Fibroblast of gingiva (primary cell): ENCODE data around the gene ZYX.

Experiments used
- DNase-seq: peaks from one replicate; pipeline ENCODE4 v3.0.0-alpha.2; 2011; ENCODE audit warnings: low read depth

ZYX gene

DNA sequence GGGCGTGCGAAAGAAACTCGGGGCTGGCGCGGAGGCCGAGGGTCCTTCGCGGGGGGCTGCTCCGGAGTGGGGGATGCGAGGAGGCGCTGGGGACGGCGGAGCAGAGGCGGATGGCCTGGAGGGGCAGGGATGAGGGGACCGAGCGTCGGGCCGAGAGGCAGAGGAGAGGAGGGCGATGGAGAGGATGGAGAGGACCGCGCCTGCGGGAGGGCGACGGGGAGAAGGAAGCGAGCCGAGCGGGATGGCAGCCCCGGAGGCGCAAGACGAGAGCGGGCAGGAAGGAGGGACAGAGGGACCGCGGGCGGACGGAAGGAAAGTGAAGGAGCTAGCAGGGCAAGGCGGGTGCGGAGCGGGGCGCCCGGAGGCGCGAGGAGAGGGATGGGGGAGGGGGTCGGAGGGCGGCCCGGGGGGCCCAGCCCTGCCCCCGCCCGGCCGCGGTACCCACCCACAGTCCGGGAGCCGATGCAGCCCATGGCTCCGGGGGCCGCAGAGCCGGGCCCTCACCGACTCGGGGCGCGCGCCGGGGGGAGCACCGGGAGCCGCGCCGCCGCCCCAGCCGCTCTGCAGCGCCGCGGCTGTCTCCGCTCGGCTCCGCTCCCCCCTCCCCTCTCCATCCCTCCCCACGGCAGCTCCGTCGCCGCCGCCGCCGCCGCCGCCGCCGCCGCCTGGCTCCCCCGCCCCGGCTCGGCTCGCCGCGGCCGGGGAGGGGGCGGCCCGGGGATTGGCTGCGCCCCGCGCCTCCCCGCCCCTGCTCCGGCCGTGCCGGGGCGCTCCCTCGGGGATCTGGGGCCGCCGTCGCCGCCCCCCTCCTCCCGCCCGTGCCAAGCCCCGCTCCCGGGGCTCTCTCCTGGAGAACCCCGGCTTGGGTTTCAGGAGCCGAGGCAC, 18.8 kb upstream of the ZYX start, which contains the start of gene FAM131B:
Gene FAM131B, minus strand, starts transcription at position 583 of the 885 bp plus-strand sequence. Its CDS starts 110 bp downstream, at position 473.
- no peak for DNase-seq

DNA sequence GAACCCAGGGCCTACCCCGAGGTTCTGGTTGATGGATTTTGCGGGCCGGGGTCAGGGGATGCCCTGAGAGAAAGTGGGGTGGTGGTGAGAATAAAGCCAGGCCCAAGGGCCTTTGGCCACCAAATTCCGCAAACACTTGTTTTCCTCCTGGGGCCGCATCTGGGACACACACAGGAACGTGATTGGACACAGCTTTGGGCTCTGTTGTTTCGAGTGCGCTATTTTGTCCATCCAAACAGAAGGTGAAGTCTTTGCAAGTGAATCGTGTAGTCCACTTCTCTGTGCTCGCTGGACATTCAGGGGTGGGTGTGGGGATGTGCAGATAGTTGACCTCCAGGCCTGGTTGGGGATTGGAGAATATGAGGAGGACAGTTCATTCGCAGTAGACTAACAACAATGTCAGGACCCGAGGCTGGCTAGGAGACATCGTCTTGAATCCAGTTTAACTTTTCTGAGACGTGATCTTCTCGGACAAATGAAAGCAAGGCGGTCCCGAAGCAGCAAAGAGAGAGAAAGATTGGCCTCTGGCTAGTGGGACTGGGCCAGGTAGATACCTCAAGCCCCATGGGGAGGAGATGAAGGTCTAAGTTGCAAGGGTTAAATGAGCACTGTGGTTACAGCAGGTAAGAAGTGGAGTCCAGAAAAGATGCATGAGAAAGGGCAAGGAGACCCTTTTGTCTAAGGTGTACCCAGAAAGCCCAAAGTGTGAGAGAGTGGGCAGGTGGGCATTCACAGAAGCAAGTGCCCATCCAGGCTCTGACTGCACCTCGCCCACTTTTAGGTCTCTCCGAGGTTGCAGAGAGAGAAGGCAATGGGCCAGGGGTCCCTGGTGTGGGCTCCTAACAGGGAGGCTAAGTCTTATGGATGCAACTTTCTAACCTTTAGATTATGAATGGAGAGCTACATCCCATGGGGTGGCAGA, 17.9 kb upstream of the ZYX start:
- no peak for DNase-seq

DNA sequence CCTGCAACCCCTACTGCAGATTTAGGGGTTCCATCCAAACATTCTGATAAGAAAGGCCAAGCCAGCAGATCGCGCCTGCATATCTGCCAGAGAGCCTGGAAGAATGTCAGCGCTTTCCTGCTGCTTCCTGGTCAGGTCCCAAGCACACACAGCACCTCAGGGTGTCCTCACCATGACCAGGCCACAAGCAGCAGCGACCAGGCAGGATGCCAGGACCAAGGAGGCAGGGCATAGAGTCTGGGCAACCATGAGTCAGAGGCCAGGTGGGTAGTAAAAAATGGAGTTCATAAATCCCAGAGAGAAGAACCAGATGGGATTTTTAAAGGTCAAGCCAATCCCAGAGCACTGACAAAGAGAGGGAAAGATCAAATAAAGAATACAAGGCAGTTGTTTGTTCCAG, 13.2 kb upstream of the ZYX start:
- no peak for DNase-seq

DNA sequence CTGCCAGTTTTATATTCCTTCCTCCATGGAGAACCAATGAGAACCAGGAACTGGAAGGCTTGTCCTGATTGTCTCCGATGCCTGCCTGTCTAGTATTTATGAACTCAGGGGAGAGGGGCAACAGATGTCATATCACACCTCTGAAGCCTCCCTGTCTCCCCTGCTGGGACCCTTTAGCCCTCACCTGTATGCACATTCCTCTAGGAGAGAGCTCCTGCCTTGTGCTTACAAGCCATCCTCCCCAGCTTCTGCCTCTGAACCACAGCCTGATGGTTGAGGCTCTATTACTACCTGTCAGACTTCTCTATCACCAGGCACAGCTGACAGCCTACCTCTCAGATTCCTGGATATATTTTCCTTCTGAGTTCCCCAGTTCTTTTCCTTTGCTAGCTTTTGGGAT, 12.8 kb upstream of the ZYX start:
- DNase-seq: no peak

DNA sequence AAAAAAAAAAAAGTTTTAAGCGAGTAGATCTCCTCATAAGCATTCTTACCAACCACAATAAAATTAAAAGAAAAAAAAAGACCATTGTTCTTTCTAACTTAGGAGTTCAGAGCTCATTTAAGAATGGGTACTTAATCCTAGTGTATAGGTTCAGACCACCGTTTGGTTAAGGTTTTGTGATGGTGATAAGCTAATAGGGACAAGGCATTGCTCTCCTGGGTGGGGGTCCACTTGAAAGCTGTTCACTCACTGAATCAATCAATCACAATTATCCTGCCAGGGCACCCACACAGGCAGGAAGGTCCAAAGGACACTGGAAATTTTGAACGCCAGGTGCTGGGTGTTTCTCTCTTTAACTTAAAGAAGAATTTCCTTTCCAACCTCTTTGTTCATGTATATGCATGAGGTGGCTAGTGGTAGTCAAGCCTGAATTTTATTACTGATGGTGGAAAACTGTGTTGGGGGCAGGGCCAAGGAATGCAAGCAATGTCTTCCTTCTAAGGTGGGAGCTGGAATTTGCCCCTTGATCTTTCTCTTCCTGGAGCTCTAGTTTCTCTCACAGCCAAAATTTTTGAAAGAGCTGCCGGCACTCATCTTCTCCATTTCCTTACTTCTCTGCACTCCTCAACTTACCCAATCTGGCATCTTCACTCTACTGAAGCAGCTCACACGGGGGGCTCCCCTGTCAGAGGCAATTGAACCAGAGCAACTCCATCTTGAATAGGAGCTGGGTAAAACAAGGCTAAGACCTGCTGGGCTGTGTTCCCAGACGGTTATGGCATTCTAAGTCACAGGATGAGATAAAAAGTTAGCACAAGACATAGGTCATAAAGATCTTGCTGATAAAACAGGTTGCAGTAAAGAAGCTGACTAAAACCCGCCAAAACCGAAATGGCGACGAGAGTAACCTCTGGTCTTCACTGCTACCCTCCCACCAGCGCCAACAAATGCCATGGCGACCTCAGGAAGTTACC, 11.2 kb upstream of the ZYX start:
- DNase-seq: no peak

DNA sequence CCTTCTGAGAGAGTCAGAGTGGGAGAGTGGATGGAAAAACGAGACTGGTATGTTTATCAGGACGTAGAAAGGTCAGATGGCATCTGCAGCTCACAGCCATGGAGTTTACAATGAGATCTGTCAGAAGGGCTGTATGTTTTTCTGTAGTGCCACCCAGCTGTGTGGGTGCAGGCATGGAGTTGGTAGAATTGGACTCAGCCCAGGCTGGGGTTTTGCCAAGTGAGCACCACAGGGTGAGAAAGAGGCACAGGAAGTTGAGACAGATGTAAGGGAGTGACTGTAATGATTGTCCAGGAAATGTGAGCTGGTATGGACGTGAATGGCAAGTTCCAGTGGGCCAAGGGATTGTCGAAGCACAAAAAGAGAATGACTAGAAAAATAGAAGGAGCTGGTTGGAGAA, 9.1 kb upstream of the ZYX start:
- DNase-seq: peak; percentile 26

DNA sequence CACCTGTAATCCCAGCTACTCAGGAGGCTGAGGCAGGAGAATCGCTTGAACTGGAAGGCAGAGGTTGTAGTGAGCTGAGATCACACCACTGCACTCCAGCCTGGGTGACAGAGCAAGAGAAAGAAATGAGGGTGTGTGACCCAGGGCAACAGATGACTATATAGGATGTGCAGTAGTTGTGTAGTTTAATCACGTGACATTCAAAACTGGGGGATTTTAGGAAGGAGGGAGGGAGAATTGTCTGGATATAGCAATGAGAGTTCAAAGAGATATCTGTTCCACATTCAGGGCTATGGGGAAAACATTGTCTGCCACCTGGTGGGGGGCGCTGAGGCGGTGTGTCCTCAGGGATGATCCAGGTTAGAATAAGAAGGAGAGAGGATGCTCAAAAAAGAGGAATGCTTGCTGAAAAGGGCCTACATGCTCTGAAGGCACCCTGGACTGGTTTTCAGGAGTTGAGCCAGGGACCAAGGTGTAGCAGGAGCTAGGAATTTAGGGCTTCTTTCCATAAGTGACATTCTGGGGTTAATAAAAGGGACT, 7.8 kb upstream of the ZYX start:
- no peak for DNase-seq

DNA sequence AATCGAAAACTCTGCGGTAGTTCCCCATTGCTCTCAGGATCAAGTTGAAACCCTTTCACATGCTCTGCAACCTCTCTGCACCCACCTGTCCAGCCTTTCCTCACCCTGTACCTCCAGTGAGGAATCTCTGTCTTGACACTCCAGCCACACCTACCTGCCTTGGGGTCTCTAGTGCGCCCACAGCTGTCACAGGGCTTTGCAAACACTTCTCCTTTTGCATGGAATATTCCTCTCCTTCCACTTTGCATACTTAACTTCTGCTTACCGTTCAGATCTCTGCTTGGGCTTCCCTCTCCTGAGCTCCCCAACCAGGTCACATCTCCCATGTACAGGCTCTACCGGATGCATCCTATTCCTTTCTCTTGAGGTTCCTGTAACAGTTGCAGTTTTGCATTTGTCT, 6.6 kb upstream of the ZYX start:
- DNase-seq: no peak

DNA sequence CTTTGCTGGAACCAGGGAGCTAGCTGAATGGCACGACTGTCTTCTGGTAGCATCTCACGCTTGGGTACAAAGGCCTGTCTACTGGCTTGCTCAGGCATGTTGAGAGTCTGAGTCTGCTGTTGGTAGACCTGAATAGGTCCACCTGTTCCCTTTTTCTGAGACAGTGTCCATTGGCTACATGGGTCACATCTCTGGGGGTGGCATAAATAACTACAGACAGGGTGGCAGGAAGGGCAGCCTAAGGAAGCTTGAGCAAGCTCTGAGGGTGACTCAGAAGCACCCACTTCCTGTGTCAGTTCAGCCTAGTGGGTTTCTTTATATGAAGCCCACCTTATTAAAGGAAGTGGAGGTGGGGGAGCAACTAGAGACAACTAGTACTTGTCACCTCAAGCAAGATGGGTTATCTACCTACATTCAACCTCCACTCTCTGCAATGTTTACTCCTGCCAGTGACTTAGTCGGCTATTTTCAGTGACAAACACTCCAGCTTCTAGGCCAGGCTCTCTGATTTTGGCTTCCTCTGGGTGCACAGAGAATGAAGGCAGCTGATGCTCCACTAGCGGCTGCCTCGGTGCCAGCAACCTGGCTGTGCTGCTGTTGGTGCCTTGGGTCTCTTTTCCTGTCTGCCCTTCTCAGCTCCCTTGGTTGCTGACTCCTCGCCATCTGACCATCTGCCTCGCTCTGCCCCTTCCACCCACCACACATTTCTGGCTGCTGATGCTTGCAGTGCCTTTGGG, 5.7 kb upstream of the ZYX start:
- no peak for DNase-seq

DNA sequence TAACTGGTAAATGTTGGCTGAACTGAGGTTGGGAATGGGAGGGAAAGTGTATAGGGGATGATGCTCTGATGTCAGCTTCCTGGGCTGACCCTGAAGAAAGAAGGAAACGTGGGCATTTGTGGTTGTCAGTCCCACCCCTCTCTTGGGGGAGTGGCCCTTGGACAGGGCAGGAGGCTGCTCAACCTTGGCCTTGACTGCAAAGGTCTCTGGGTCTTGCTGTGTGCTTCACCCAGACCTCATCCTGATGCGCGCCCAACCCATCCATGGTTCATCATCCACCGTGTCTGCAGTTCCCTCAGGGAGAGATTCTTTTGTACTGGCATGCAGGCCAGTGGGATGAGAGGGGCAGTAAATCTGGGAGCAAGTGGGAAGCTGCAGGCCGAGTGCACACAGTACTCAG, 4.7 kb upstream of the ZYX start:
- no peak for DNase-seq

DNA sequence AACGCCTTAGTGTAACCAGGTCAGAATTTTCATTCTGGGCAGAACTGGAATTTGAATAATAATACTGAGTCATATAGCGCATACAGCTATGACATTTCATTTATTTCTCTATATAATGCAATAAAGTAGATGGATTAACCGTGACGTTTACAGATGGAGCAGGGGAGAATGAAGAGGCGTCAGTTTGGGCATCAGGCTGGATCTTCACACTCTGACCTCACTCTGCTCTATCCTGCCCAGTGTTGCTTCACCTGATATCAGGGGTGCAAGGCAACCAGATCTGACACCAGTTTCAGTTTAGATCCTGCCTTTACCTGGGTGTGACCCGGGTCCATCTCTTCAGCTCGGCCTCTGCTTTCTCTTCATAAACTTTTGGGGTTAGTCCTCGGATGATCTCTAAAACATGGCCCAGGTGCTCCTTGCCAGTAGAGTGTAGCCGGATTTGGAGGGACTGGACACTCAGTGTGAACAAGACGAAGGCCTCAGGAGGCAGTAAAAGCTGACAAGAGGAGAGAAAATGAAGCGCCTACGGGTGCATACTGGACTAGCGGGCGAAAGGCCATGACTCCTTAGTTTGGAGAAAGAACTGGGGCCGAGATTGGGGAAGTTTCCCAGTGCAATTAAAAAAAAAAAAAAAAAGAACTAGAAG, 1.4 kb upstream of the ZYX start:
- DNase-seq: no peak

DNA sequence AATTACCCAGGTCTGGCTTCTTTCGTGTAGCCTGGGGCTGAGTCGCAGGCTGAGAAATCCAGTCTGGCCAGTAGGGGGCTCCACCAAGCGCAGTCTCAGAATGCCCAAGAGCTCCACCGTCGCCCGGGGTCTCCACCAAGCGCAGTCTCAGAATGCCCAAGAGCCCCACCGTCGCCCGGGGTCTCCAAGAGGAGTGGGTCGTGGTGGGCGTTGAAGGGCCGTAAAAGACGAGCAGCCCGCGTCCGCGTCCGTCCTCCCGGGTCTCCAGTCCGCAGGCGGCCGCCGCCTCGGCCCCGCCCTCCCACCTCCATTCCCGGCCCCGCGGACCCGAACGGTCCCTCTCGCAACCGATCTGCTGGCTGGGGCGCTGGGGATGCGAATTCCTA, 892 bp upstream of the ZYX start:
- DNase-seq: peak; percentile 80

DNA sequence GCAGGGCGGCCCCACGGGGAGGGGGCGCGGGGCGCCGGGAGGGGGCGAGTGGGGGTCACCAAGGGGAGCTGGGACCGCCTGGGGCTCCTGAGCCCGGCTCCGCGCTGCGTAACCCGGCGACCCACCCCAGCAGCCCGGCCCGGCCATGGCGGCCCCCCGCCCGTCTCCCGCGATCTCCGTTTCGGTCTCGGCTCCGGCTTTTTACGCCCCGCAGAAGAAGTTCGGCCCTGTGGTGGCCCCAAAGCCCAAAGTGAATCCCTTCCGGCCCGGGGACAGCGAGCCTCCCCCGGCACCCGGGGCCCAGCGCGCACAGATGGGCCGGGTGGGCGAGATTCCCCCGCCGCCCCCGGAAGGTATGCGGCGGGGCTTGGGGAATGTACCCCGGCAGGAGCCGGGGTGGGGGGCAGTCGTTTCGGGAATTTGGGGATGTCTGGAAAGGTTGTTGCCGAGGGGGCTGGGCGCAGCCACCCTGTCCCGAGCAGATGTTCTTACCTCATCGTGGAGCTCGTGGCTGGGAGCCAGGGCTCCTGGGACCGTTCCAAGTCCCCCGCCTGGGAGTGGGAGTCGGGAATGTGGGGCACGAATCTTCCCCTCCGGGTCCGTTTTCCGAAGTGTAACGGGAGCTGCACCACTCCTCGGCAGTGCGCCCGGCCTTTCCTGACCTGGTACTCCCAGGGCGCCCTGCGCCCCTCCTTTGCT, 431 bp downstream of the ZYX start:
- peak; percentile 78 for DNase-seq

DNA sequence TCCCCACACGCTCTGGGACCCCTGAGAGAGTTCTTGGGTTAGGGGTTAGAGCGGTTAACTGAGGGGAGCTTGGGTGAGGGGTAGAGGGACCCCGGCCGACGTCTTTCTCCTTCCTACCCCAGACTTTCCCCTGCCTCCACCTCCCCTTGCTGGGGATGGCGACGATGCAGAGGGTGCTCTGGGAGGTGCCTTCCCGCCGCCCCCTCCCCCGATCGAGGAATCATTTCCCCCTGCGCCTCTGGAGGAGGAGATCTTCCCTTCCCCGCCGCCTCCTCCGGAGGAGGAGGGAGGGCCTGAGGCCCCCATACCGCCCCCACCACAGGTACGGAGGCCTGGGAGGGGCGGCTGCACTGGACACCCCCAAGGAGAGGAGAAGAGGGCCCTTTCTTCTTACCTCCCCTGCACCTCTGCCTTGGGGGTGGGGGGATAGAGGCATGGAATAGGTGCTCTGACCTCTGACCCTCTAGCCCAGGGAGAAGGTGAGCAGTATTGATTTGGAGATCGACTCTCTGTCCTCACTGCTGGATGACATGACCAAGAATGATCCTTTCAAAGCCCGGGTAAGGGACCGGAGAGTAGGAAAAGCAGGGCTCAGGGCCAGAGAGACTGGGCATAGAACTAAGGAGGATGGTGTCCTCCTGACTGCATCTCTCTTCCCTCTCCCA, 1.1 kb downstream of the ZYX start:
- DNase-seq: no peak

DNA sequence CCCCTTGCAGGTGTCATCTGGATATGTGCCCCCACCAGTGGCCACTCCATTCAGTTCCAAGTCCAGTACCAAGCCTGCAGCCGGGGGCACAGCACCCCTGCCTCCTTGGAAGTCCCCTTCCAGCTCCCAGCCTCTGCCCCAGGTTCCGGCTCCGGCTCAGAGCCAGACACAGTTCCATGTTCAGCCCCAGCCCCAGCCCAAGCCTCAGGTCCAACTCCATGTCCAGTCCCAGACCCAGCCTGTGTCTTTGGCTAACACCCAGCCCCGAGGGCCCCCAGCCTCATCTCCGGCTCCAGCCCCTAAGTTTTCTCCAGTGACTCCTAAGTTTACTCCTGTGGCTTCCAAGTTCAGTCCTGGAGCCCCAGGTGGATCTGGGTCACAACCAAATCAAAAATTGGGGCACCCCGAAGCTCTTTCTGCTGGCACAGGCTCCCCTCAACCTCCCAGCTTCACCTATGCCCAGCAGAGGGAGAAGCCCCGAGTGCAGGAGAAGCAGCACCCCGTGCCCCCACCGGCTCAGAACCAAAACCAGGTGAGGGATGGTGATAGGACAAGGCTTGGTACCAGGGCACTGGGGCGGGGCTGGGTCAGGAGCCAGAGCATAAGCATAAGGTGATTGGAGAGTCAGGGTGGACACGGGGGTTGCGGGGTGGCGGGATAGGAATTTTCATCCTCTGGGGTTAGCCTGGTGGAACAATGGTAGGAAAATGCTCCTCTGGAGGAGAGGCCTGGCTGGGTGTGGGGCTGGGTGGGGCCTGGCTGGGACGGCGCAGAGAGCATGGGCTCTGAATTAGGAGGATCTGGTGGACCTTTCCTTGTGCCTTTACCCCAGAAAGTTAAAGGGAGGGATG, 1.9 kb downstream of the ZYX start:
- DNase-seq: no peak

DNA sequence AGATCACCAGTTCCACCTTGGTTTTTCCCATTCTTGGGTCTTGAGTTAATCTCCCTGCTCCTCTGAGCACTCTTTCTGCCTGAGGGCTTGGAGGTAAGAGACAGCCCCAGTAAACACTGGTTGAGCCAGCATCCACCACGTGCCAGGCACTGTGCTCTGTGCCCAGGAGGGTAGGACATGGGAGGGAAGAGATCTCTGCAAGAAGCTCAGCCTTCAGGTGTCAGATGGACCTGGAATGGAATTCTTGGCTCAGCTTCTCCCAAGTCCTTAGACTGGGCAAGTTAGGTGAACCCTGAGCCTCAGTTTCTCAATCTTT, 2.5 kb downstream of the ZYX start:
- no peak for DNase-seq

DNA sequence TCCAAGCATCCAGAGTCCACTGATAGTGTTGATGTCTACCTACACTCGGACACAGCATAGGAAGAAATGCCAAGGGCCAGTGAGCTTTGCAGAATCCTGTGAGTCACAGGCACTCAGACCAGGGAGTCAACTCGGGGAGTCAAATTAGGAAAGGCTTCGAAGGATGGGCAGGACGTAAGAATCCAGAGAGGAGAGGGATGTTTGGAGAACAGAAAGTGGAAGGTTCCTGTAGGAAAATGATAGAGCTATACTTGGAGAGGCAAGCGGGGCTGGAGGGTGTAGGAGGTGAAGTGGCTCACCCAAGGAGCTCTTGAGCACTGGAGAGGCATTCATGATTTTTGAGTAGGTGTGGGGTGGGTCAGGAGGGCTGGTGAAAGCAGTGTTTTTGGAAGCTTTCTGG, 3.0 kb downstream of the ZYX start:
- no peak for DNase-seq
